Liver (tissue), 9 donors: ENCODE results near the gene FIBP. TPM values are rescaled to one million over a fixed set of nuclear protein-coding genes. Genes with fewer than 3 reads are reported as not detected.
"Not testable (repeated sequence)": the region's sequence is repeated elsewhere in the genome, so short reads cannot be mapped to it uniquely, and the experiment has no call there.

Experiments
- DNase-seq: peaks from one replicate; pipeline ENCODE4 v3.0.0-alpha.2; 2017; ENCODE audit warnings: low spot score
- H3K27ac ChIP-seq, 2 donors: one replicate each; pipeline ENCODE4 v1.7.0; 2013; ENCODE audit warnings: inconsistent platforms in 2 of 2, low read length in 2 of 2, control low read depth in 1 of 2, low read depth in 1 of 2, mild to moderate bottlenecking in 1 of 2
- H3K27me3 ChIP-seq, 4 donors: one replicate each; pipeline versions ENCODE4 v1.6.1 to v1.7.0; 2013; ENCODE audit warnings: low read length in 3 of 4, inconsistent platforms in 1 of 4, mild to moderate bottlenecking in 1 of 4, moderate library complexity in 1 of 4; ENCODE audit not compliant: control insufficient read depth in 4 of 4, insufficient read depth in 4 of 4
- H3K36me3 ChIP-seq, 4 donors: one replicate each; pipeline versions ENCODE4 v1.6.1 to v1.7.0; 2013; ENCODE audit warnings: low read length in 3 of 4, mild to moderate bottlenecking in 3 of 4, low read depth in 1 of 4, moderate library complexity in 1 of 4; ENCODE audit not compliant: control insufficient read depth in 4 of 4, insufficient read depth in 3 of 4
- H3K4me1 ChIP-seq, 4 donors: one replicate each; pipeline versions ENCODE4 v1.6.1 to v1.7.0; 2013; ENCODE audit warnings: low read length in 3 of 4, mild to moderate bottlenecking in 3 of 4, moderate library complexity in 1 of 4; ENCODE audit not compliant: control insufficient read depth in 4 of 4, insufficient read depth in 4 of 4
- H3K4me3 ChIP-seq, 3 donors: one replicate each; pipeline versions ENCODE4 v1.6.1 to v1.7.0; 2013; ENCODE audit warnings: low read length in 3 of 3, control low read depth in 1 of 3, low read depth in 1 of 3, mild to moderate bottlenecking in 1 of 3
- H3K9ac ChIP-seq, 2 donors: one replicate each; pipeline ENCODE4 v1.7.0; 2013; ENCODE audit warnings: low read length in 2 of 2, mild to moderate bottlenecking in 2 of 2, moderate library complexity in 2 of 2, control low read depth in 1 of 2, low read depth in 1 of 2
- H3K9me3 ChIP-seq, 4 donors: one replicate each; pipeline versions ENCODE4 v1.6.1 to v1.7.0; 2013; ENCODE audit warnings: low read length in 3 of 4; ENCODE audit not compliant: control insufficient read depth in 4 of 4
- FOXA2 ChIP-seq: IDR thresholded peaks from 2 replicates; pipeline ENCODE4 v1.6.1; 2016; ENCODE audit warnings: antibody characterized with exemption
- HNF4A ChIP-seq, 2 donors: conservative IDR thresholded peaks; 2 replicates each; pipeline ENCODE4 v1.6.1; 2016; ENCODE audit warnings: antibody characterized with exemption in 2 of 2, mild to moderate bottlenecking in 2 of 2
- HNF4G ChIP-seq: IDR thresholded peaks from 2 replicates; pipeline ENCODE4 v1.6.1; 2016; ENCODE audit warnings: antibody characterized with exemption
- NR2F2 ChIP-seq: IDR thresholded peaks from 2 replicates; pipeline ENCODE4 v1.6.1; 2016; ENCODE audit warnings: antibody characterized with exemption
- RXRA ChIP-seq, 2 donors: IDR thresholded peaks; 2 replicates each; pipeline ENCODE4 v1.6.1; 2017 to 2018; ENCODE audit warnings: antibody characterized with exemption in 2 of 2, mild to moderate bottlenecking in 1 of 2
- TAF1 ChIP-seq: conservative IDR thresholded peaks from 2 replicates; pipeline ENCODE4 v1.6.1; 2016; ENCODE audit warnings: antibody characterized with exemption, mild to moderate bottlenecking
- WGBS: extraction: QIAGEN DNeasy Blood & Tissue Kit; methylation state at CpG from one replicate; pipeline ENCODE4 v1.1.7; 2013; 5-methylcytosine and 5-hydroxymethylcytosine counted together
- polyA plus RNA-seq, 2 donors: library from polyadenylated mRNA; stranded (reverse) in 1 of 2; unstranded in 1 of 2; fragments of 200-250 nt in 1 of 2; fragments of >200 nt in 1 of 2; fragmentation: Nextera tagmentation in 1 of 2; extraction: Ambion mirVana in 1 of 2; gene quantifications; one replicate each; pipeline versions ENCODE4 v1.2.1 to v1.2.3, GENCODE V29; 2013 to 2015
- total RNA-seq, 2 donors: library from RNA; depleted of rRNA; stranded (reverse); fragments of >200 nt; gene quantifications; one replicate each; pipeline ENCODE4 v1.2.3, GENCODE V29; 2014
- TF ChIP-seq, protein P1 (sequence below): IDR thresholded peaks from 2 replicates; pipeline ENCODE4 v1.6.1; 2016; ENCODE audit warnings: antibody characterized with exemption
- donor health status: healthy.
- donor health status: healthy.
- donor health status: healthy.
- donor health status: healthy.
- donor health status: healthy.

The FIBP gene
- total and polyA plus RNA-seq, 4 donors, result 23.7 to 45.4 (median 29.1) TPM

GRCh38 chr11:65892661-65893317, 4.5 kb upstream of the FIBP start:
- Histone ChIP-seq H3K27me3 (no peaks in the 10 kb centered on the region), H3K9me3 (no peaks in the 10 kb centered on the region), H3K9ac (no peak overlapping the region), H3K4me3 (no peak overlapping the region), H3K36me3 (no peaks in the 10 kb centered on the region), H3K27ac (peak overlapping the region in 1 of 2 donors; percentile 83), H3K4me1 (peaks cover 7 to 37% (median 24%) of the 10 kb centered on the region in 4 donors)
- WGBS, result 82% methylated on average over 10 of the region's 10 CpGs
- no peak for DNase-seq
- TF ChIP-seq FOXA2 (no peak), TAF1 (no peak), HNF4A (conservative IDR thresholded peaks at IDR 0.05) (no peak)

DNA sequence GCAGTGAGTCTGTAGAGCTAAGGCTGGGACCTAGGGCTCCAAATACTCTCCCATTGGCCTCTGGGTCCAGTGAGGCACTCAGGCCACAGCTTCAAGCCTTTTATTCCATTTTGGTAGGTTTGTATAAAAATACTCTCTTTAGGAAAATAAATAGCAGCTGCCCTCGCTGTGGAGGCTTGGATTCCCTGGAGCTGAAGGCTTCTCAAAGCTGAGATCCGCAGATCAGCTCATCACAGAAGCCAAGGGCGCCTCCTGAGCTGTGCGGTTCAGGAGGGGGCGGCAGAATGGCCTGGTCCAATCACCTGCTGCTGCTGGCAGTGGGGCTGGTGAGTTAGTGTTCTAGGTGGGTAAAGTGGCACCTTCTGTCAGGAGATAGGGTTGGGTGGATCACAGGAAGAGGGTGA, 3.9 kb upstream of the FIBP start:
- not testable (repeated sequence) for H3K9ac ChIP-seq, H3K9me3 ChIP-seq, H3K36me3 ChIP-seq, DNase-seq, H3K27me3 ChIP-seq
- Histone ChIP-seq H3K4me1 (peaks cover 10 to 42% (median 30%) of the 10 kb centered on the region in 4 donors), H3K4me3 (peak overlapping the region in 1 of 3 donors; percentile 64), H3K27ac (peak overlapping the region; percentile 83 to 89)
- 78% methylated on average over 5 of the region's 5 CpGs for WGBS

- Histone ChIP-seq H3K27me3 (no peaks in the 10 kb centered on the region), H3K4me3 (peak overlapping the region; percentile 32 to 70 (median 64)), H3K36me3 (no peaks in the 10 kb centered on the region), H3K27ac (peak overlapping the region; percentile 83 to 89), H3K9me3 (no peaks in the 10 kb centered on the region), H3K9ac (peak overlapping the region; percentile 3 to 44), H3K4me1 (peaks cover 10 to 42% (median 30%) of the 10 kb centered on the region in 4 donors)
- TF ChIP-seq HNF4G, result no peak
- TF ChIP-seq FOXA2, result no peak
- TF ChIP-seq, protein P1, sequence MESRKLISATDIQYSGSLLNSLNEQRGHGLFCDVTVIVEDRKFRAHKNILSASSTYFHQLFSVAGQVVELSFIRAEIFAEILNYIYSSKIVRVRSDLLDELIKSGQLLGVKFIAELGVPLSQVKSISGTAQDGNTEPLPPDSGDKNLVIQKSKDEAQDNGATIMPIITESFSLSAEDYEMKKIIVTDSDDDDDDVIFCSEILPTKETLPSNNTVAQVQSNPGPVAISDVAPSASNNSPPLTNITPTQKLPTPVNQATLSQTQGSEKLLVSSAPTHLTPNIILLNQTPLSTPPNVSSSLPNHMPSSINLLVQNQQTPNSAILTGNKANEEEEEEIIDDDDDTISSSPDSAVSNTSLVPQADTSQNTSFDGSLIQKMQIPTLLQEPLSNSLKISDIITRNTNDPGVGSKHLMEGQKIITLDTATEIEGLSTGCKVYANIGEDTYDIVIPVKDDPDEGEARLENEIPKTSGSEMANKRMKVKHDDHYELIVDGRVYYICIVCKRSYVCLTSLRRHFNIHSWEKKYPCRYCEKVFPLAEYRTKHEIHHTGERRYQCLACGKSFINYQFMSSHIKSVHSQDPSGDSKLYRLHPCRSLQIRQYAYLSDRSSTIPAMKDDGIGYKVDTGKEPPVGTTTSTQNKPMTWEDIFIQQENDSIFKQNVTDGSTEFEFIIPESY, result no peak
- peak; percentile 53 for TF ChIP-seq NR2F2
- peak in 1 of 2 donors; percentile 10 for TF ChIP-seq RXRA (IDR thresholded peaks at IDR 0.05)
- 22% methylated on average over 57 of the region's 57 CpGs for WGBS
- no peak for DNase-seq
Measured at GRCh38 chr11:65891219-65892136, 3.2 kb upstream of the FIBP start.
